BJ (cell line): Measurements from ENCODE around the gene PPP1R14C. TPM values are rescaled to one million over a fixed set of nuclear protein-coding genes. Genes with fewer than 3 reads are reported as not detected.

Source experiments
- CTCF ChIA-PET: fragments of 350-600 bp; formaldehyde crosslinking; extraction: SDS; loops from one replicate; lab custom pipeline; 2021; ENCODE audit warnings: antibody characterized with exemption, inconsistent platforms; lab: Yijun Ruan, JAX
- POLR2A ChIA-PET: fragments of 300-600 bp; sonication (Branson Sonifier 250); formaldehyde crosslinking; extraction: SDS; loops from one replicate; lab custom pipeline; 2021; ENCODE audit warnings: antibody characterized with exemption; lab: Charles Lee
- DNase-seq: peaks from one replicate; pipeline ENCODE4 v3.0.0-alpha.2; 2011; ENCODE audit warnings: low read depth
- H3K27me3 ChIP-seq: 2 replicates; pipeline ENCODE4 v1.6.0; 2011; ENCODE audit warnings: low read length; ENCODE audit not compliant: control insufficient read depth, insufficient read depth
- H3K36me3 ChIP-seq: 2 replicates; pipeline ENCODE4 v1.5.1; 2011; ENCODE audit warnings: low read length; ENCODE audit not compliant: control insufficient read depth, insufficient read depth
- H3K4me3 ChIP-seq: 2 replicates; pipeline ENCODE4 v1.5.1; 2011; ENCODE audit warnings: low read depth, mild to moderate bottlenecking, control low read depth, low read length
- polyA plus RNA-seq: library from polyadenylated mRNA; depleted of rRNA; stranded (reverse); fragments of >200 nt; gene quantifications from 2 replicates; pipeline ENCODE4 v1.2.3, GENCODE V29; 2011
- TF ChIP-seq, protein P1 (sequence below): IDR thresholded peaks from 2 replicates; pipeline ENCODE4 v1.5.1; 2011; ENCODE audit warnings: low read depth, mild to moderate bottlenecking, control low read depth, inconsistent platforms, low read length, moderate library complexity; ENCODE audit not compliant: insufficient read depth

The PPP1R14C gene
- polyA plus RNA-seq, 1 experiment: 0.05 TPM

GRCh38 chr6:150202404-150202803 is 59.6 kb downstream of the PPP1R14C start:
- H3K4me3 ChIP-seq: no peak overlapping the region
- H3K27me3 ChIP-seq: no peaks in the 10 kb centered on the region
- no peaks in the 10 kb centered on the region for H3K36me3 ChIP-seq
- ChIA-PET CTCF (no interaction called here), POLR2A (no interaction called here)
- no peak for DNase-seq
- TF ChIP-seq, protein P1, sequence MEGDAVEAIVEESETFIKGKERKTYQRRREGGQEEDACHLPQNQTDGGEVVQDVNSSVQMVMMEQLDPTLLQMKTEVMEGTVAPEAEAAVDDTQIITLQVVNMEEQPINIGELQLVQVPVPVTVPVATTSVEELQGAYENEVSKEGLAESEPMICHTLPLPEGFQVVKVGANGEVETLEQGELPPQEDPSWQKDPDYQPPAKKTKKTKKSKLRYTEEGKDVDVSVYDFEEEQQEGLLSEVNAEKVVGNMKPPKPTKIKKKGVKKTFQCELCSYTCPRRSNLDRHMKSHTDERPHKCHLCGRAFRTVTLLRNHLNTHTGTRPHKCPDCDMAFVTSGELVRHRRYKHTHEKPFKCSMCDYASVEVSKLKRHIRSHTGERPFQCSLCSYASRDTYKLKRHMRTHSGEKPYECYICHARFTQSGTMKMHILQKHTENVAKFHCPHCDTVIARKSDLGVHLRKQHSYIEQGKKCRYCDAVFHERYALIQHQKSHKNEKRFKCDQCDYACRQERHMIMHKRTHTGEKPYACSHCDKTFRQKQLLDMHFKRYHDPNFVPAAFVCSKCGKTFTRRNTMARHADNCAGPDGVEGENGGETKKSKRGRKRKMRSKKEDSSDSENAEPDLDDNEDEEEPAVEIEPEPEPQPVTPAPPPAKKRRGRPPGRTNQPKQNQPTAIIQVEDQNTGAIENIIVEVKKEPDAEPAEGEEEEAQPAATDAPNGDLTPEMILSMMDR: no peak

- H3K36me3 ChIP-seq: no peaks in the 10 kb centered on the region
- no peaks in the 10 kb centered on the region for H3K27me3 ChIP-seq
- ChIA-PET CTCF (no interaction called here), POLR2A (no interaction called here)
- TF ChIP-seq, protein P1: no peak
- DNase-seq: no peak
- no peak overlapping the region for H3K4me3 ChIP-seq
These were observed 60.1 kb downstream of the PPP1R14C start for GRCh38 chr6:150202934-150203333.

DNA sequence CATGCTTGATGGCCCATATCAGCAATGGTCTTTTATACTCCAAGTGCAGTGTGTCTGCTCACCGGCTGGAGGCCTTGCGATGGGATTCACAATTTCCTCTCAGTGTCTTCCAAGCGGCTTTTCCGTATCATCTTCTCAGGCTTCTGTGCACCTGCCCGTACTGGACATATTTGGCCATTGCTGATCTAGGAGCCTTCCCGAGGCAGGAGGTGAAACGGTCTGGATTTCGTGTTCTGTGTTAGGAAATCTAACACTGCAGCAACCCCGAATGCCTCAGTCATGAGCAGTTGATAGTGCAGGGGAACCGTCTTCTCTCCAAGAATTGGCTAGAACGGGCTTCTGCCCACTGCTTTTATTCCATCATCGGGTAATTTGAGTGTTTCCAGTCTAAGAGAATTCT is 60.5 kb downstream of the PPP1R14C start:
- POLR2A ChIA-PET: no interaction called here
- Histone ChIP-seq H3K4me3 (no peak overlapping the region), H3K27me3 (no peaks in the 10 kb centered on the region), H3K36me3 (no peaks in the 10 kb centered on the region)
- CTCF ChIA-PET: no interaction called here
- TF ChIP-seq, protein P1: no peak
- no peak for DNase-seq

DNA sequence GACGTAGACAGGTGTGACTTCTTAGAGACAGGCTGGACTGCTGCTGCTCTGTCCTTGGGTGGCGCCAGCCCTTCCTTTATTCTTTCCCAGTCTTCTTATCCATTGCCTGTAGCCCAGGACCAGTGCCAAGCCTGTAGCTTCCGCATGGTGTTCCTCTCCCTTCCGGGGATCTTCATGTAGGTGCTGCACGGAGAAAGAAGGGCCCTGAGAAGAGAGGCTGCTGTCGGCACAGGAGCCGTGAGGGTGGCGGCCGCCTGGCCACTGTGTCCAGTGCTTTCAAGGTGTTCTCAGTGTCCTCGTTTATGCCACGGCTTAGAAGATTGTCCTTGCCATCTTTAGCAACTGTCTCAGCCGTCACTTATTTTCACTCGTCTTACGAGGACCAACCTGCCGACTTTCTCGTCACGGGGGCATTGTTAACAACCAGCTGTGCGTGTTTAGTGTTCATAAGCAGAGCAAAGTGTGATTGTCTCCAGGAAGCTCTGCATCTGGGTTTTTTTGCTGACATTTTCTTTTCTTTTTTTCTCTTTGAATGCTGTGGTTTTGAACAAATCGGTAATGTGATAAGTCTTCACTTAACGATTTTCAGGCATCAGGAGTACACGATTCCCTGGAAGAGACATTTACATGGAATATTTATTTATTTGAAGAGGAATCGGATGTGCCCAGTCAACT is 61.2 kb downstream of the PPP1R14C start:
- Histone ChIP-seq H3K27me3 (no peaks in the 10 kb centered on the region), H3K4me3 (no peak overlapping the region), H3K36me3 (no peaks in the 10 kb centered on the region)
- ChIA-PET POLR2A (no interaction called here), CTCF (no interaction called here)
- no peak for DNase-seq
- TF ChIP-seq, protein P1: no peak

- no peaks in the 10 kb centered on the region for H3K27me3 ChIP-seq
- no peak overlapping the region for H3K4me3 ChIP-seq
- POLR2A ChIA-PET: no interaction called here
- DNase-seq: no peak
- TF ChIP-seq, protein P1: no peak
- CTCF ChIA-PET: no interaction called here
- no peaks in the 10 kb centered on the region for H3K36me3 ChIP-seq
These were observed 62.0 kb downstream of the PPP1R14C start for GRCh38 chr6:150204705-150205472.
